Colonic mucosa (tissue), 4 donors: Measurements from ENCODE around the gene MOGAT3. TPM values are rescaled to one million over a fixed set of nuclear protein-coding genes. Genes with fewer than 3 reads are reported as not detected.

ENCODE experiments used
- DNase-seq: peaks from one replicate; pipeline ENCODE4 v3.0.0-alpha.2; 2020
- H3K27ac ChIP-seq: fragments of 200-600 bp; one replicate; pipeline ENCODE4 v1.8.0; 2021
- H3K27me3 ChIP-seq: fragments of 200-600 bp; one replicate; pipeline ENCODE4 v1.8.0; 2021
- H3K36me3 ChIP-seq: fragments of 200-600 bp; one replicate; pipeline ENCODE4 v1.8.0; 2021
- H3K4me1 ChIP-seq: fragments of 200-600 bp; one replicate; pipeline ENCODE4 v1.8.0; 2021; ENCODE audit warnings: mild to moderate bottlenecking
- H3K4me3 ChIP-seq: fragments of 200-600 bp; one replicate; pipeline ENCODE4 v1.8.0; 2021
- H3K9ac ChIP-seq, 2 donors: one replicate each; pipeline ENCODE4 v1.7.0; 2013; ENCODE audit warnings: control low read depth in 2 of 2, low read depth in 2 of 2, low read length in 2 of 2
- H3K9me3 ChIP-seq: fragments of 200-600 bp; one replicate; pipeline ENCODE4 v1.8.0; 2021
- intact Hi-C: fragments of 100-400 bp; cut with DNase I; formaldehyde crosslinking; loops from one replicate; pipeline ENCODE4 v1.14.1; 2022
- microRNA-seq: library from miRNA; unstranded; fragments of <30 nt; microRNA quantifications from one replicate; pipeline ENCODE4, GENCODE V29; 2019
- total RNA-seq, 2 donors: library from RNA; stranded (reverse); fragmentation: NEBNext Ultra II Directional in 1 of 2; extraction: Animal tissue kit (Norgen Biotek cat#: 25700) in 1 of 2; gene quantifications; one replicate each; pipeline ENCODE4 v1.2.1, GENCODE V29; 2021
- TF ChIP-seq, protein P1 (sequence below): fragments of 200-600 bp; IDR thresholded peaks from one replicate; pipeline ENCODE4 v1.8.0; 2022; ENCODE audit warnings: antibody characterized with exemption, mild to moderate bottlenecking
- donor health status: healthy.
- donor health status: DM: no; HTN: no; CAD: no.
- donor health status: DM: no; HTN: no; CAD: no.

MOGAT3 gene
- total RNA-seq, 2 donors from 2014 or later = 33.2 to 47.7 TPM

DNA sequence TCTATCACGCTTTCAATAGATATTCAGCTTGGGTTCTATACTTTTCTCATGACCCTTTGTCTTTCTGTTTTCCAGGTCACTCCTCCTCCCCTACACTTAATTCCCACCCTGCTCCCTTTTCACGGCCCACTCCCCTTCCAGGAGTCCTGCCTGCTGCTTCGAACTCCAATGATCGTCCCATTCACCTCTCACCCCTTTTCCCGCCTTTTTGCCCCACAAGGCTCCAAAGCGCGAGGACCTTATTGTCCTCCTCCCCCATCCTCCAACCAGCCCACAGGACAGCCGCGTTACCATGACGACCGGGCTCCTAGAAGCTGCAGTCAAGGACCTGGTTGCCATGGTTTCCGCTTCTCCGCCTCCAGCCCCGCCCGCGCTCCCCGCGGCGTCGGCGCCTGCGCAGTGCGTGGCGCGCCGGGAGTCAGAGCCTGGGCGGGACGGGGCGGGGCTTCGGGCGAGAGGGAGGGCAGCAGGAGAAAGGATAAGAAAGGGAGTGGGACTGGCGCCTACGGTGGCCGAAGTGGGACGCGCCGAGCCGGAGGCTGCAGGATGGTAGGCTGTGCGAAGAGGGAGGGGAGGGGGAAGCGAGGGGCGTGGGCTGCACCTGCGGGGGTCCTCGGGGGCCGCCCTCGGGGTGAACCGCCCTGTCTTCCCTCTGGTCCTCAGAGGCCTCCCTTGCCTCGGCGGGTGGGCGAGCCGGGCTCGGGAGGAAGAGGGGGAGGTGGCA lies 46.7 kb downstream of the MOGAT3 start, which contains the start of gene AP1S1:
Gene AP1S1 (plus strand): TSS at position 508 of the 724 bp plus-strand sequence. CDS start 39 bp downstream, at position 547.
- H3K9ac ChIP-seq = peak within 1 kb of the TSS; percentile 73 to 76
- TF ChIP-seq, protein P1, sequence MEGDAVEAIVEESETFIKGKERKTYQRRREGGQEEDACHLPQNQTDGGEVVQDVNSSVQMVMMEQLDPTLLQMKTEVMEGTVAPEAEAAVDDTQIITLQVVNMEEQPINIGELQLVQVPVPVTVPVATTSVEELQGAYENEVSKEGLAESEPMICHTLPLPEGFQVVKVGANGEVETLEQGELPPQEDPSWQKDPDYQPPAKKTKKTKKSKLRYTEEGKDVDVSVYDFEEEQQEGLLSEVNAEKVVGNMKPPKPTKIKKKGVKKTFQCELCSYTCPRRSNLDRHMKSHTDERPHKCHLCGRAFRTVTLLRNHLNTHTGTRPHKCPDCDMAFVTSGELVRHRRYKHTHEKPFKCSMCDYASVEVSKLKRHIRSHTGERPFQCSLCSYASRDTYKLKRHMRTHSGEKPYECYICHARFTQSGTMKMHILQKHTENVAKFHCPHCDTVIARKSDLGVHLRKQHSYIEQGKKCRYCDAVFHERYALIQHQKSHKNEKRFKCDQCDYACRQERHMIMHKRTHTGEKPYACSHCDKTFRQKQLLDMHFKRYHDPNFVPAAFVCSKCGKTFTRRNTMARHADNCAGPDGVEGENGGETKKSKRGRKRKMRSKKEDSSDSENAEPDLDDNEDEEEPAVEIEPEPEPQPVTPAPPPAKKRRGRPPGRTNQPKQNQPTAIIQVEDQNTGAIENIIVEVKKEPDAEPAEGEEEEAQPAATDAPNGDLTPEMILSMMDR = no peak
- peaks cover 5% of the 10 kb centered on the region for H3K36me3 ChIP-seq
- H3K4me1 ChIP-seq = no peaks in the 10 kb centered on the region
- intact Hi-C loops = no loop called here
- H3K9me3 ChIP-seq = no peaks in the 10 kb centered on the region
- no peaks in the 10 kb centered on the region for H3K27me3 ChIP-seq
- DNase-seq = peak; percentile 96
- H3K4me3 ChIP-seq = peak within 1 kb of the TSS; percentile 95
- H3K27ac ChIP-seq = peak within 1 kb of the TSS; percentile 57

DNA sequence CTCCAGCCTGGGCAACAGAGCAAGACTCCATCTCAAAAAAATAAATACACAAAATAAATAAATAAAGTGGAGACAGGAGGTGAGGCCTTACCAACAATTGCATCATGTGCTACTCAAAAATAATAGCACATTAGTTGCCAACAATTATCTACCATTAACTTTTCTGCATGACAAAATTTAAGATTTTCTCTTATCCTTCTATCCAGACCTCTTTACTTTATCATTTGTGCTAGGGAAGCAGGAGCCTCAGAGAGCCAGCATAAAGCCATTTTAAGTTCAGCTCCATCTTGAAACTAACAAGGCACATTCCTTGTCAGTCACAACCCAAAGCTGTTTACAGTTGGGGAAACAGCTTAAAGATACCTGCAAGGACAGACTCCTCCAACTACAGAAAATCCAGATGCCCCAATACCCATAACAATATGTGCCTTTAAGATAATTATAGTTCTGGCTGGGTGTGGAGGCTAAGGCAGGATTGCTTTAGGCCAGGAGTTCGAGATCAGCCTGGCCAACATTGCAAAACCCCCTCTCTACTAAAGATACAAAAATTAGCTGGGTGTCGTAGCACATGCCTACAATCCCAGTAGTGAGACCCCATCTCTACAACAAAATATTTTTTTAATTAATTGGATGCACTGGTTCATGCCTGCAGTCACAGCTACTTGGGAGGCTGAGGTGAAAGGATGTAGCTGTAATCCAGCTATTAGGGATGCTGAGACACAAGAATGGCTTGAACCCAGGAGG lies 48.8 kb downstream of the MOGAT3 start:
- no peaks in the 10 kb centered on the region for H3K4me1 ChIP-seq
- H3K27ac ChIP-seq = no peak overlapping the region
- TF ChIP-seq, protein P1 = no peak
- no peaks in the 10 kb centered on the region for H3K9me3 ChIP-seq
- DNase-seq = no peak
- H3K27me3 ChIP-seq = no peaks in the 10 kb centered on the region
- no peak overlapping the region for H3K9ac ChIP-seq
- no peak overlapping the region for H3K4me3 ChIP-seq
- intact Hi-C loops = no loop called here
- no peaks in the 10 kb centered on the region for H3K36me3 ChIP-seq

Small RNA genes within 50 kb of the gene (microRNA-seq; reads per million reads assigned to microRNA genes)
- not detected for gene MIR4653

Other genes with a start within 250 kb of the MOGAT3 start
- 100 to 1,000 TPM; 331 to 542 TPM for gene MUC12, start 231.5 kb downstream of the MOGAT3 start, total RNA-seq
- 1 to 10 TPM; 1.7 to 2.5 TPM for gene MUC17, start 181.0 kb downstream of the MOGAT3 start, total RNA-seq
- 10 to 100 TPM; 33.7 to 47.9 TPM for gene TRIM56, start 115.6 kb downstream of the MOGAT3 start, total RNA-seq
- 1 to 10 TPM; 1.4 to 6.1 TPM for gene SERPINE1, start 73.9 kb downstream of the MOGAT3 start, total RNA-seq
- gene AP1S1, start 46.6 kb downstream of the MOGAT3 start, total RNA-seq = 100 to 1,000 TPM; 111 to 127 TPM
- 1 to 10 TPM in 1 of 2 donors, under 1 TPM in 1; 0.90 to 3.1 TPM for gene VGF, start 35.5 kb downstream of the MOGAT3 start, total RNA-seq
- not detected for gene NAT16, start 20.7 kb downstream of the MOGAT3 start, total RNA-seq
- gene PLOD3, start 16.5 kb upstream of the MOGAT3 start, total RNA-seq = 100 to 1,000 TPM in 1 of 2 donors, 10 to 100 TPM in 1; 67.9 to 149 TPM
- 10 to 100 TPM; 85.7 to 98.1 TPM for gene ZNHIT1, start 17.1 kb upstream of the MOGAT3 start, total RNA-seq
- gene CLDN15, start 36.8 kb upstream of the MOGAT3 start, total RNA-seq = 10 to 100 TPM; 32.2 to 49.5 TPM
- 100 to 1,000 TPM; 132 to 148 TPM for gene FIS1, start 44.0 kb upstream of the MOGAT3 start, total RNA-seq
- gene IFT22, start 120.8 kb upstream of the MOGAT3 start, total RNA-seq = 10 to 100 TPM; 11.3 to 12.9 TPM
- under 1 TPM in 1 of 2 donors, not detected in 1; 0.35 TPM for gene COL26A1, start 161.8 kb upstream of the MOGAT3 start, total RNA-seq